ENCODE results near the gene CARS2. TPM values are rescaled to one million over a fixed set of nuclear protein-coding genes. Genes with fewer than 3 reads are reported as not detected.

Gene CARS2
- total RNA-seq, 4 donors from 2014 or later, result 32.9 to 56.9 (median 40.2) TPM

- intact Hi-C loops (cut with DNase I), result no loop called here
- Histone ChIP-seq H3K36me3 (peaks cover 15 to 88% (median 75%) of the 10 kb centered on the region in 4 donors), H3K9me3 (no peaks in the 10 kb centered on the region), H3K4me3 (no peak overlapping the region), H3K27me3 (no peaks in the 10 kb centered on the region), H3K27ac (replicated peaks in 1 of 4) (no peak overlapping the region), H3K4me1 (no peaks in the 10 kb centered on the region)
- no peak for TF ChIP-seq EP300 (IDR thresholded peaks at IDR 0.05)
- no peak for TF ChIP-seq POLR2AphosphoS5 (IDR thresholded peaks at IDR 0.05)
- TF ChIP-seq, protein P1, sequence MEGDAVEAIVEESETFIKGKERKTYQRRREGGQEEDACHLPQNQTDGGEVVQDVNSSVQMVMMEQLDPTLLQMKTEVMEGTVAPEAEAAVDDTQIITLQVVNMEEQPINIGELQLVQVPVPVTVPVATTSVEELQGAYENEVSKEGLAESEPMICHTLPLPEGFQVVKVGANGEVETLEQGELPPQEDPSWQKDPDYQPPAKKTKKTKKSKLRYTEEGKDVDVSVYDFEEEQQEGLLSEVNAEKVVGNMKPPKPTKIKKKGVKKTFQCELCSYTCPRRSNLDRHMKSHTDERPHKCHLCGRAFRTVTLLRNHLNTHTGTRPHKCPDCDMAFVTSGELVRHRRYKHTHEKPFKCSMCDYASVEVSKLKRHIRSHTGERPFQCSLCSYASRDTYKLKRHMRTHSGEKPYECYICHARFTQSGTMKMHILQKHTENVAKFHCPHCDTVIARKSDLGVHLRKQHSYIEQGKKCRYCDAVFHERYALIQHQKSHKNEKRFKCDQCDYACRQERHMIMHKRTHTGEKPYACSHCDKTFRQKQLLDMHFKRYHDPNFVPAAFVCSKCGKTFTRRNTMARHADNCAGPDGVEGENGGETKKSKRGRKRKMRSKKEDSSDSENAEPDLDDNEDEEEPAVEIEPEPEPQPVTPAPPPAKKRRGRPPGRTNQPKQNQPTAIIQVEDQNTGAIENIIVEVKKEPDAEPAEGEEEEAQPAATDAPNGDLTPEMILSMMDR (IDR thresholded peaks at IDR 0.05), result no peak
- TF ChIP-seq POLR2A (IDR thresholded peaks at IDR 0.05; ENCODE audit: low read depth), result no peak
- WGBS, result 91% methylated on average over 8 of the region's 8 CpGs
- DNase-seq (ENCODE audit: extremely low spot score), result no peak
Measured at GRCh38 chr13:110690516-110690915, 15.4 kb downstream of the CARS2 start.

DNA sequence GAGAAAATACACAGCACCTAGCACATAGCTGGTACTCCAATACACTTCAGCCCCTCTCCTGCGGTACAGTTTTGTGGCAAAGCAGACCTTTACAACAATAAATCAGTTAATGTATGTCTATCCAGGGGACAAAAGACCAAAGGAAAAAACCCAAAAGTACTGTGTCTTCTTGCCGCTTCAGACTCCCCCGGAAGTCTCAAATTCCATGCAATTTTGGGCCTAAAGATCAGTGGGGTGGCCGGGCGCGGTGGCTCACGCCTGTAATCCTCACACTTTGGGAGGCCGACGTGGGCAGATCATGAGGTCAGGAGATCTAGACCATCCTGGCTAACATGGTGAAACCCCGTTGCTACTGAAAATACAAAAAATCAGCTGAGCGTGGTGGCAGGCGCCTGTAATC is 16.2 kb downstream of the CARS2 start:
- intact Hi-C loops (cut with DNase I), result no loop called here
- DNase-seq (ENCODE audit: extremely low spot score), result no peak
- H3K36me3 ChIP-seq, result peaks cover 23 to 88% (median 78%) of the 10 kb centered on the region in 4 donors

DNA sequence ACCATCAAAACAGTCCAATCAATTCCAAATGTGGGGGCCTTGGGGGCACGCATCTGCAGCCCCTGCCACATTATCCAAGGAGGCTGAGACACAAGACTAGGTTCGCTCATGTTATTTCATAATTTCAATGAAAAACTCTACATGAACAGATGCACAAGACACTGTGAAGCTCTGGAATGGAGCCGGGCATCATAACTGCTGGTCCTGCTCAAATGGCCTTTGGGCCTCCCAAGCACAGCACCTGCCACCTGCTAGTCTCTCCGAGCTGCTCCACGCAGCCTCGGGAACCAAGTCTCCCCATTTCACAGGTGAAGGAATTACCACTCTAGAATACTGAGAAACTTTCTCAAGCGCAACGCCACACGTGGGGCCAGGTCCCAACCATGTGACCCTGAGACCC is 16.9 kb downstream of the CARS2 start:
- Histone ChIP-seq H3K4me1 (no peaks in the 10 kb centered on the region), H3K9me3 (no peaks in the 10 kb centered on the region), H3K27me3 (no peaks in the 10 kb centered on the region), H3K36me3 (peaks cover 25 to 88% (median 77%) of the 10 kb centered on the region in 4 donors), H3K27ac (replicated peaks in 1 of 4) (no peak overlapping the region), H3K4me3 (no peak overlapping the region)
- TF ChIP-seq, protein P1 (IDR thresholded peaks at IDR 0.05), result no peak
- TF ChIP-seq POLR2AphosphoS5 (IDR thresholded peaks at IDR 0.05) (no peak), EP300 (IDR thresholded peaks at IDR 0.05) (no peak), POLR2A (IDR thresholded peaks at IDR 0.05; ENCODE audit: low read depth) (no peak)
- WGBS, result 85% methylated on average over 9 of the region's 9 CpGs
- no peak for DNase-seq (ENCODE audit: extremely low spot score)
- intact Hi-C loops (cut with DNase I), result no loop called here

More for the DNA sequence above, 16.2 kb downstream of the CARS2 start:
- Histone ChIP-seq H3K9me3 (no peaks in the 10 kb centered on the region), H3K4me3 (no peak overlapping the region), H3K4me1 (no peaks in the 10 kb centered on the region), H3K27me3 (no peaks in the 10 kb centered on the region), H3K27ac (replicated peaks in 1 of 4) (no peak overlapping the region)
- TF ChIP-seq EP300 (IDR thresholded peaks at IDR 0.05) (no peak), POLR2A (IDR thresholded peaks at IDR 0.05; ENCODE audit: low read depth) (no peak), POLR2AphosphoS5 (IDR thresholded peaks at IDR 0.05) (no peak)
- TF ChIP-seq, protein P1 (IDR thresholded peaks at IDR 0.05), result no peak
- 98% methylated on average over 12 of the region's 12 CpGs for WGBS

GRCh38 chr13:110687736-110688135 is 18.2 kb downstream of the CARS2 start:
- intact Hi-C loops (cut with DNase I), result no loop called here
- TF ChIP-seq, protein P1 (IDR thresholded peaks at IDR 0.05), result no peak
- TF ChIP-seq POLR2A (IDR thresholded peaks at IDR 0.05; ENCODE audit: low read depth) (no peak), EP300 (IDR thresholded peaks at IDR 0.05) (no peak)
- no peak for DNase-seq (ENCODE audit: extremely low spot score)
- Histone ChIP-seq H3K27me3 (no peaks in the 10 kb centered on the region), H3K36me3 (peaks cover 29 to 90% (median 77%) of the 10 kb centered on the region in 4 donors), H3K4me3 (no peak overlapping the region), H3K9me3 (no peaks in the 10 kb centered on the region), H3K27ac (replicated peaks in 1 of 4) (no peak overlapping the region), H3K4me1 (no peaks in the 10 kb centered on the region)
- WGBS, result 89% methylated on average over 16 of the region's 16 CpGs

Data from esophagus muscularis mucosa (tissue), 4 donors.